ENCODE measurements around the gene MAST3. TPM values are rescaled to one million over a fixed set of nuclear protein-coding genes. Genes with fewer than 3 reads are reported as not detected.
A peak's percentile ranks its signal among the peaks of the same experiment; 100 is the strongest.

MAST3 gene
- total RNA-seq, 1 experiment from 2014 or later, result 11.5 TPM

GRCh38 chr19:18156841-18157464, 59.4 kb downstream of the MAST3 start:
- ChIA-PET POLR2A (interaction anchor here (0.9 to 1.1 kb wide), 2 partner anchors 47 to 124 kb away, joined by 4 to 8 read pairs; partner anchors contain the start of gene JUND), CTCF (interaction anchor here (0.6 to 2.0 kb wide), 6 partner anchors 11 to 95 kb away, joined by 3 to 12 read pairs (median 6); no protein-coding TSS in a partner anchor)
- TF ChIP-seq OVOL2 (CRISPR knock-in tag; IDR thresholded peaks at IDR 0.05; ENCODE audit: borderline replicate concordance), result no peak
- no peak for TF ChIP-seq ELF4 (CRISPR knock-in tag; IDR thresholded peaks at IDR 0.05; ENCODE audit: low read depth)
- TF ChIP-seq, protein P1, sequence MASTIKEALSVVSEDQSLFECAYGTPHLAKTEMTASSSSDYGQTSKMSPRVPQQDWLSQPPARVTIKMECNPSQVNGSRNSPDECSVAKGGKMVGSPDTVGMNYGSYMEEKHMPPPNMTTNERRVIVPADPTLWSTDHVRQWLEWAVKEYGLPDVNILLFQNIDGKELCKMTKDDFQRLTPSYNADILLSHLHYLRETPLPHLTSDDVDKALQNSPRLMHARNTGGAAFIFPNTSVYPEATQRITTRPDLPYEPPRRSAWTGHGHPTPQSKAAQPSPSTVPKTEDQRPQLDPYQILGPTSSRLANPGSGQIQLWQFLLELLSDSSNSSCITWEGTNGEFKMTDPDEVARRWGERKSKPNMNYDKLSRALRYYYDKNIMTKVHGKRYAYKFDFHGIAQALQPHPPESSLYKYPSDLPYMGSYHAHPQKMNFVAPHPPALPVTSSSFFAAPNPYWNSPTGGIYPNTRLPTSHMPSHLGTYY (CRISPR knock-in tag; IDR thresholded peaks at IDR 0.05), result no peak
- no peak for TF ChIP-seq HMGA2 (CRISPR knock-in tag; IDR thresholded peaks at IDR 0.05)
- no peak for TF ChIP-seq IRF1 (CRISPR knock-in tag; IDR thresholded peaks at IDR 0.05)
- TF ChIP-seq GABPB1 (CRISPR knock-in tag; IDR thresholded peaks at IDR 0.05), result no peak
- TF ChIP-seq ATF2 (CRISPR knock-in tag; IDR thresholded peaks at IDR 0.05; ENCODE audit: borderline replicate concordance, low read depth), result no peak
- no peak for TF ChIP-seq TEAD4 (CRISPR knock-in tag; IDR thresholded peaks at IDR 0.05)
- TF ChIP-seq ZBTB43 (CRISPR knock-in tag; IDR thresholded peaks at IDR 0.05), result no peak
- TF ChIP-seq ZNF317 (CRISPR knock-in tag; IDR thresholded peaks at IDR 0.05; ENCODE audit: borderline replicate concordance, low read depth), result no peak
- TF ChIP-seq ZNF263 (CRISPR knock-in tag; IDR thresholded peaks at IDR 0.05; ENCODE audit: low read depth), result no peak
- DNase-seq (ENCODE audit: low spot score), result no peak
- Mint-ChIP-seq H3K9me3 (no peaks in the 10 kb centered on the region), H3K27me3 (ENCODE audit: low read depth) (no peaks in the 10 kb centered on the region), H3K27ac (0 out of 2 replicates have a peak overlapping the region, but pooled peaks have one; percentile 78), H3K36me3 (peaks cover 9% of the 10 kb centered on the region), H3K4me1 (peaks cover 26% of the 10 kb centered on the region), H3K4me3 (no peak overlapping the region)
- no peak for ATAC-seq

DNA sequence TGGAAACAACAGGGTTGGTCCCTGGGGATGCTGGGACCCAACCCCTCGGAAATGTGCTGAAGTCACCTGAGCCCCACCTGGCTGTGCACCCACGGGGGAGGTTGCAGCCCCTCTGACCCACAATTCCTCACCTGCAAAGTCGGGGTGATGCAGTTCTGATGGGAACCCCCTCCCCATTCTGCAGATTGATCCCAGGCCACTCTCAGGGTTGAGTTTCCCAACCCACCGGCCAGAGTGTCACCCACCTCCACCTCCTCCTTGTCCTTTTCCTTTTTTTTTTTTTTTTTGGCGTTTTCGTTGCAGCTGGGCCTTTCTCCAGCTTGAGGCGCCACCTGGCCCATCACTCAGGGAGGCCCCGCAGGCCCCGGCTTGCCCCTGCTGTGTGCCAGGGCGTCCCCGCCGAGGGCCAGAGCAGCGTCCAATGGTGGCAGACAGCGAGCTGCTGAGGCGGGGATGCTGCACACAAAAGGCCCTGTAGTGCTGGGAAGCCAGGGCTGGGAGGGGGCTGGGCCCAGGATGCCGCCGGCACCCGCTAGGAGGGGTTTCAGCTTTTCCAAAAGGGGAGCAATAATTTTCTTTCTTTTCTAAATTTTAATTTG, 60.0 kb downstream of the MAST3 start:
- Mint-ChIP-seq H3K27ac (no peak overlapping the region), H3K36me3 (peaks cover 13% of the 10 kb centered on the region), H3K27me3 (ENCODE audit: low read depth) (no peaks in the 10 kb centered on the region), H3K9me3 (no peaks in the 10 kb centered on the region), H3K4me3 (no peak overlapping the region), H3K4me1 (peaks cover 24% of the 10 kb centered on the region)
- DNase-seq (ENCODE audit: low spot score) (peak; percentile 59), ATAC-seq (peak; percentile 0; the same call in 1 of the 2 replicates)
- ChIA-PET POLR2A (interaction anchor here (0.9 to 1.1 kb wide), 2 partner anchors 48 to 124 kb away, joined by 4 to 8 read pairs; partner anchors contain the start of gene JUND), CTCF (interaction anchor here (0.6 to 1.8 kb wide), 8 partner anchors 11 to 675 kb away, joined by 3 to 12 read pairs (median 4); no protein-coding TSS in a partner anchor)
- no peak for TF ChIP-seq ATF6 (CRISPR knock-in tag; IDR thresholded peaks at IDR 0.05)
- peak; percentile 96 for TF ChIP-seq ZNF423 (CRISPR knock-in tag; IDR thresholded peaks at IDR 0.05)

DNA sequence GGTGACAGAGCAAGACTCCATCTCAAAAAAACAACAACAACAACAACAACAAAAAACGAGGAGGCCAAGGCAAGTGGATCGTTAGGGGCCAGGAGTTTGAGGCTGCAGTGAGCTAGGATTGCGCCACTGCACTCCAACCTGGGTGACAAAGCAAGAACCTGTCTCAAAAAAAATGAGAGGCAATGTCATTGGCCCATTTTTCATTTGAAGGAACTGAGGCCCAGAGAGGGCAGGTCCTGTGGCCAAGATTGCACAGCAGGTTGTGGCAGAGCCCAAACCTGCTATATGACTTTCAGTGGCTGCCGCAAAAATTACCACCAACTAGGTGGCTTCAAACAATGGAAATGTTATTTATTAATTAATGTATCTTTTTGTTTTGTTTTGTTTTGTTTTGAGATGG, 60.9 kb downstream of the MAST3 start:
- DNase-seq (ENCODE audit: low spot score) (no peak), ATAC-seq (no peak)
- Mint-ChIP-seq H3K27ac (no peak overlapping the region), H3K4me1 (peaks cover 24% of the 10 kb centered on the region), H3K36me3 (peaks cover 19% of the 10 kb centered on the region), H3K27me3 (ENCODE audit: low read depth) (no peaks in the 10 kb centered on the region), H3K9me3 (no peaks in the 10 kb centered on the region), H3K4me3 (no peak overlapping the region)
- POLR2A ChIA-PET, result interaction anchor here (0.6 kb wide), 1 partner anchor 74 kb away, joined by 3 read pairs; no protein-coding TSS in a partner anchor
- TF ChIP-seq, protein P2, sequence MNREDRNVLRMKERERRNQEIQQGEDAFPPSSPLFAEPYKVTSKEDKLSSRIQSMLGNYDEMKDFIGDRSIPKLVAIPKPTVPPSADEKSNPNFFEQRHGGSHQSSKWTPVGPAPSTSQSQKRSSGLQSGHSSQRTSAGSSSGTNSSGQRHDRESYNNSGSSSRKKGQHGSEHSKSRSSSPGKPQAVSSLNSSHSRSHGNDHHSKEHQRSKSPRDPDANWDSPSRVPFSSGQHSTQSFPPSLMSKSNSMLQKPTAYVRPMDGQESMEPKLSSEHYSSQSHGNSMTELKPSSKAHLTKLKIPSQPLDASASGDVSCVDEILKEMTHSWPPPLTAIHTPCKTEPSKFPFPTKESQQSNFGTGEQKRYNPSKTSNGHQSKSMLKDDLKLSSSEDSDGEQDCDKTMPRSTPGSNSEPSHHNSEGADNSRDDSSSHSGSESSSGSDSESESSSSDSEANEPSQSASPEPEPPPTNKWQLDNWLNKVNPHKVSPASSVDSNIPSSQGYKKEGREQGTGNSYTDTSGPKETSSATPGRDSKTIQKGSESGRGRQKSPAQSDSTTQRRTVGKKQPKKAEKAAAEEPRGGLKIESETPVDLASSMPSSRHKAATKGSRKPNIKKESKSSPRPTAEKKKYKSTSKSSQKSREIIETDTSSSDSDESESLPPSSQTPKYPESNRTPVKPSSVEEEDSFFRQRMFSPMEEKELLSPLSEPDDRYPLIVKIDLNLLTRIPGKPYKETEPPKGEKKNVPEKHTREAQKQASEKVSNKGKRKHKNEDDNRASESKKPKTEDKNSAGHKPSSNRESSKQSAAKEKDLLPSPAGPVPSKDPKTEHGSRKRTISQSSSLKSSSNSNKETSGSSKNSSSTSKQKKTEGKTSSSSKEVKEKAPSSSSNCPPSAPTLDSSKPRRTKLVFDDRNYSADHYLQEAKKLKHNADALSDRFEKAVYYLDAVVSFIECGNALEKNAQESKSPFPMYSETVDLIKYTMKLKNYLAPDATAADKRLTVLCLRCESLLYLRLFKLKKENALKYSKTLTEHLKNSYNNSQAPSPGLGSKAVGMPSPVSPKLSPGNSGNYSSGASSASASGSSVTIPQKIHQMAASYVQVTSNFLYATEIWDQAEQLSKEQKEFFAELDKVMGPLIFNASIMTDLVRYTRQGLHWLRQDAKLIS (CRISPR knock-in tag; IDR thresholded peaks at IDR 0.05; ENCODE audit: borderline replicate concordance), result no peak
- CTCF ChIA-PET, result interaction anchor here (1.3 to 1.8 kb wide), 4 partner anchors 10 to 94 kb away, joined by 4 to 12 read pairs (median 7); no protein-coding TSS in a partner anchor

Measured in WTC11 (cell line).